OCI-LY7 (cell line): Measurements from ENCODE around the gene NPAS4. TPM values are rescaled to one million over a fixed set of nuclear protein-coding genes. Genes with fewer than 3 reads are reported as not detected.

ENCODE experiments used
- BruUV-seq: library from RNA; stranded (reverse); fragments of 400-500 nt; replicated peaks from 2 replicates; lab custom pipeline; 2021; lab: Mats Ljungman, UMichigan
- CTCF ChIA-PET: fragments of 300-600 bp; sonication (Branson Sonifier 250); formaldehyde crosslinking; loops from one replicate; lab custom pipeline; 2022; ENCODE audit warnings: antibody characterized with exemption; ENCODE audit not compliant: unreplicated experiment; lab: Charles Lee
- POLR2A ChIA-PET: fragments of 300-600 bp; sonication (Branson Sonifier 250); formaldehyde crosslinking; loops from one replicate; lab custom pipeline; 2022; ENCODE audit warnings: antibody characterized with exemption; lab: Charles Lee
- DNase-seq: peaks from one replicate; pipeline ENCODE4 v3.0.0-alpha.2; 2015; ENCODE audit warnings: low spot score
- H2AFZ ChIP-seq: fragments of 200-600 bp; sonication (generic), shearing (Covaris generic); 2 replicates; pipeline ENCODE4 v1.6.1; 2014; ENCODE audit warnings: mild to moderate bottlenecking, antibody characterized with exemption, low read length, moderate library complexity
- H3K27ac ChIP-seq: fragments of 200-600 bp; sonication (generic); 2 replicates; pipeline ENCODE4 v1.5.1; 2014; ENCODE audit warnings: mixed run types, low read depth, mild to moderate bottlenecking, moderate library complexity, low read length, inconsistent platforms; ENCODE audit not compliant: poor library complexity, severe bottlenecking
- H3K36me3 ChIP-seq: fragments of 200-600 bp; sonication (generic); 2 replicates; pipeline ENCODE4 v1.6.1; 2014; ENCODE audit warnings: mild to moderate bottlenecking, antibody characterized with exemption, low read length, moderate library complexity, mixed read lengths; ENCODE audit not compliant: insufficient read depth
- H3K4me1 ChIP-seq: fragments of 200-600 bp; sonication (generic); 2 replicates; pipeline ENCODE4 v1.5.1; 2014; ENCODE audit warnings: mild to moderate bottlenecking, low read length; ENCODE audit not compliant: insufficient read depth, poor library complexity, severe bottlenecking
- H3K4me2 ChIP-seq: fragments of 200-600 bp; sonication (generic); 2 replicates; pipeline ENCODE4 v1.6.1; 2014; ENCODE audit warnings: mild to moderate bottlenecking, low read length
- H3K4me3 ChIP-seq: fragments of 200-600 bp; sonication (generic); 2 replicates; pipeline ENCODE4 v1.5.1; 2014; ENCODE audit warnings: mild to moderate bottlenecking, low read depth, low read length; ENCODE audit not compliant: poor library complexity, severe bottlenecking
- H3K79me2 ChIP-seq: fragments of 200-600 bp; sonication (generic); 2 replicates; pipeline ENCODE4 v1.6.1; 2016; ENCODE audit warnings: low read depth, mild to moderate bottlenecking, low read length, moderate library complexity, mixed read lengths; ENCODE audit not compliant: insufficient read depth
- H3K9me2 ChIP-seq: fragments of 200-600 bp; sonication (generic); 2 replicates; pipeline ENCODE4 v1.6.1; 2016; ENCODE audit warnings: mild to moderate bottlenecking, low read length, mixed read lengths; ENCODE audit not compliant: insufficient read depth
- H3K9me3 ChIP-seq: fragments of 200-600 bp; sonication (generic); 2 replicates; pipeline ENCODE4 v1.6.1; 2014; ENCODE audit warnings: mild to moderate bottlenecking, mixed run types, low read length, mixed read lengths
- H4K20me1 ChIP-seq: fragments of 200-600 bp; sonication (generic); 2 replicates; pipeline ENCODE4 v1.6.1; 2014; ENCODE audit warnings: mild to moderate bottlenecking, antibody characterized with exemption, low read length, moderate library complexity, mixed read lengths; ENCODE audit not compliant: insufficient read depth
- CTCF ChIP-seq: fragments of 200-600 bp; sonication (generic); conservative IDR thresholded peaks from 2 replicates; pipeline ENCODE4 v1.5.1; 2014; ENCODE audit warnings: mild to moderate bottlenecking, antibody characterized with exemption, low read length, moderate library complexity, mixed read lengths
- EZH2phosphoT487 ChIP-seq: fragments of 200-600 bp; sonication (generic); IDR thresholded peaks from 2 replicates; pipeline ENCODE4 v1.6.1; 2018; ENCODE audit warnings: low read depth, borderline replicate concordance, mild to moderate bottlenecking, mixed run types, antibody characterized with exemption, low read length, moderate library complexity, mixed read lengths
- intact Hi-C: fragments of 100-400 bp; cut with micrococcal nuclease; formaldehyde crosslinking; loops from one replicate; pipeline ENCODE4 v1.10.0; 2022; ENCODE audit not compliant: unreplicated experiment
- total RNA-seq, 2 experiments: library from RNA; depleted of rRNA in 1 of 2; stranded (reverse); fragments of >200 nt in 1 of 2; shearing (Covaris generic) in 1 of 2; gene quantifications; 2 replicates each; pipeline ENCODE4 v1.2.3, GENCODE V29; 2014 to 2022

The NPAS4 gene
- total RNA-seq, 2 experiments from 2014 or later, result not detected

- H4K20me1 ChIP-seq, result no peaks in the 10 kb centered on the region
- no TSS peak for BruUV-seq
- intact Hi-C loops, result no loop called here
- peaks cover 13% of the 10 kb centered on the region for H3K9me3 ChIP-seq
- ChIA-PET CTCF (interaction anchor here (0.5 to 1.0 kb wide), 10 partner anchors 17 to 1948 kb away, joined by 3 to 12 read pairs (median 6); partner anchors contain the start of gene NPAS4), POLR2A (interaction anchor here (0.6 to 1.4 kb wide), 9 partner anchors 8 to 795 kb away, joined by 3 to 6 read pairs (median 3); no protein-coding TSS in a partner anchor)
- peaks cover 36% of the 10 kb centered on the region for H3K4me1 ChIP-seq
- H3K27ac ChIP-seq, result peak within 1 kb of the TSS; percentile 73
- H3K79me2 ChIP-seq, result no peaks in the 10 kb centered on the region
- peak within 1 kb of the TSS; percentile 90 for H3K4me2 ChIP-seq
- H3K9me2 ChIP-seq, result no peaks in the 10 kb centered on the region
- H2AFZ ChIP-seq, result peak within 1 kb of the TSS; percentile 77
- DNase-seq, result peak; percentile 93
- no peak for TF ChIP-seq EZH2phosphoT487
- no peak for TF ChIP-seq CTCF
- H3K36me3 ChIP-seq, result peaks cover 5% of the 10 kb centered on the region; the same call in 1 of the 2 replicates
- peak within 1 kb of the TSS; percentile 69 for H3K4me3 ChIP-seq
Measured at GRCh38 chr11:66466225-66467033, 45.6 kb downstream of the NPAS4 start, which contains the start of gene PELI3. PELI3 (plus strand) TSS chr11:66466905; CDS start chr11:66468129, 1,224 bp downstream.

GRCh38 chr11:66467034-66467659, 46.3 kb downstream of the NPAS4 start:
- Histone ChIP-seq H4K20me1 (no peaks in the 10 kb centered on the region), H3K4me2 (peak overlapping the region; percentile 90), H3K9me3 (peaks cover 10% of the 10 kb centered on the region), H3K9me2 (no peaks in the 10 kb centered on the region), H3K4me3 (peak overlapping the region; percentile 69), H2AFZ (peak overlapping the region; percentile 11; the same call in 1 of the 2 replicates), H3K36me3 (peaks cover 5% of the 10 kb centered on the region; the same call in 1 of the 2 replicates), H3K4me1 (peaks cover 29% of the 10 kb centered on the region), H3K79me2 (no peaks in the 10 kb centered on the region), H3K27ac (no peak overlapping the region)
- ChIA-PET CTCF (interaction anchor here (0.6 to 1.0 kb wide), 3 partner anchors 44 to 884 kb away, joined by 3 to 12 read pairs (median 8); no protein-coding TSS in a partner anchor), POLR2A (interaction anchor here (0.6 to 1.4 kb wide), 3 partner anchors 9 to 470 kb away, joined by 4 to 5 read pairs (median 4); partner anchors contain the start of gene DPP3)
- intact Hi-C loops, result no loop called here
- DNase-seq, result no peak
- no TSS peak for BruUV-seq
- 0 out of 2 replicates have a peak, but pooled peaks have one; percentile 27 for TF ChIP-seq CTCF
- TF ChIP-seq EZH2phosphoT487, result no peak
